GM12865 (cell line): ENCODE measurements around the gene PDXDC1.
"Not testable (repeated sequence)": the region's sequence is repeated elsewhere in the genome, so short reads cannot be mapped to it uniquely, and the experiment has no call there.

Experiments
- DNase-seq: peaks from one replicate; pipeline ENCODE4 v3.0.0; 2010; ENCODE audit warnings: low read depth
- H3K4me3 ChIP-seq: 2 replicates; pipeline ENCODE4 v1.5.1; 2011; ENCODE audit warnings: mild to moderate bottlenecking, low read depth, low read length, control low read depth
- TF ChIP-seq, protein P1 (sequence below): IDR thresholded peaks from 2 replicates; pipeline ENCODE4 v1.5.1; 2011; ENCODE audit warnings: low read length, control low read depth, low read depth, inconsistent platforms; ENCODE audit not compliant: insufficient read depth; ENCODE audit errors: missing control alignments

Gene PDXDC1

DNA sequence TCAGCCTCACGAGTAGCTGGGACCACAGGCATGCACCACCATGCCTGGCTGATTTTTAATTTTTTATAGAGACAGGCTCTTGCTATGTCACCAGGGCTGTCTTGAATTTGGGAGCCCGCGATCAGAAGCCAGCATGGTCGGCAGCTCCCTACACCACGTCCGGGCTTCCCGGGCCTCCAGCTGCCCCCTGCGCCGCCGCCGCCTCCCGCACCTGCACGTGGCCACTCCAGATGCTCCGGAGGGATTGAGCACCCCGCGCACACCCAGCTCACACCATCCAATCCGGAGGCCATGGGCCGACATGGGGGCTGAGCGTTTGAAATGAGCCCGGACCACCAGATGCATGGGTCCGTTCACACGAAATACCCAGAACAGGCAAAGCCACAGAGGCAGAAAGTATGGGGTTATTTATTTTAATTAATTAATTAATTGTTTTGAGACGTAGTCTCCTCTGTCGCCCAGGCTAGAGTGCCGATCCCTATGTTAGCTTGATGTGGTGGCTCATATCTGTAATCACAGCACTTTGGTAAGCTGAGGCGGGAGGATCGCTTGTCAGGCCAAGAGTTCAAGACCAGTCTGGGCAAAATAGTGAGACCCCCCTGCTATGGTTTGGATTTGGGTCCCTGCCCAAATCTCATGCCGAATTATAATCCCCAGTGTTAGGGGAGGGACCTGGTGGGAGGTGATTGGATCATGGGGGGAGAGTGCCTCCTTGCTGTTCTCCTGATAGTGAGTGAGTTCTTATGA lies 17.1 kb upstream of the PDXDC1 start:
- no peak for DNase-seq
- no peak overlapping the region for H3K4me3 ChIP-seq

DNA sequence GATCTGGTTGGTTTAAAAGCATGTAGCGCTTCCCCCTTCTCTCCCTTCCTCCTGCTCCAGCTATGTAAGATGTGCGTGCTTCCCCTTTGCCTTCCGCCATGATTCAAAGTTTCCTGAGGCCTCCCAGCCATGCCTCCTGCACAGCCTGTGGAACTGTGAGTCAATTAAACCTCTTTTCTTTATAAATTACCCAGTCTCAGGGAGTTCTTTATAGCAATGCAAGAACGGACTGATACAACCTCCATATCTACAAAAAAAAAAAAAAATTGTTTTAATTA lies 16.6 kb upstream of the PDXDC1 start:
- no peak overlapping the region for H3K4me3 ChIP-seq
- no peak for DNase-seq
- TF ChIP-seq, protein P1, sequence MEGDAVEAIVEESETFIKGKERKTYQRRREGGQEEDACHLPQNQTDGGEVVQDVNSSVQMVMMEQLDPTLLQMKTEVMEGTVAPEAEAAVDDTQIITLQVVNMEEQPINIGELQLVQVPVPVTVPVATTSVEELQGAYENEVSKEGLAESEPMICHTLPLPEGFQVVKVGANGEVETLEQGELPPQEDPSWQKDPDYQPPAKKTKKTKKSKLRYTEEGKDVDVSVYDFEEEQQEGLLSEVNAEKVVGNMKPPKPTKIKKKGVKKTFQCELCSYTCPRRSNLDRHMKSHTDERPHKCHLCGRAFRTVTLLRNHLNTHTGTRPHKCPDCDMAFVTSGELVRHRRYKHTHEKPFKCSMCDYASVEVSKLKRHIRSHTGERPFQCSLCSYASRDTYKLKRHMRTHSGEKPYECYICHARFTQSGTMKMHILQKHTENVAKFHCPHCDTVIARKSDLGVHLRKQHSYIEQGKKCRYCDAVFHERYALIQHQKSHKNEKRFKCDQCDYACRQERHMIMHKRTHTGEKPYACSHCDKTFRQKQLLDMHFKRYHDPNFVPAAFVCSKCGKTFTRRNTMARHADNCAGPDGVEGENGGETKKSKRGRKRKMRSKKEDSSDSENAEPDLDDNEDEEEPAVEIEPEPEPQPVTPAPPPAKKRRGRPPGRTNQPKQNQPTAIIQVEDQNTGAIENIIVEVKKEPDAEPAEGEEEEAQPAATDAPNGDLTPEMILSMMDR, result no peak

More for the DNA sequence above, 17.1 kb upstream of the PDXDC1 start:
- TF ChIP-seq, protein P1, result no peak

DNA sequence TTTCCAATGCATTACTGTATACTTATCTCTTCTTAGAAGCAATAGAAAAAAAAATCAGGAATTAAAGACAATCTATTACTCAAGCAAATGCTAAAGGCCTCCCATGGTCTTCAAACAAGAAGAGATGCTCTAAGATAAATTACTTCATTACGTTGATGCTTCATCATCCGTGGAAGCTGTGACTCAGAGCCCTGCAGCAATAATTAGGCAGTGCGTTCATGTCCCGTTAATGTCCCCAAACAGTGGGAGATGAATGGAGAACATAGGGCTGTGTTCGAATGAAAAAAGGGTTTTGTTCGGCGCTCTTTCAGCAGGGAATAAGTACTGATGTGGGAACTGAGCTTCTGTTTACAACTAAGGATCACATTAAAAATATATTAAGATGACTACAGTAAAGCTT lies 15.9 kb upstream of the PDXDC1 start:
- TF ChIP-seq, protein P1, result no peak
- no peak for DNase-seq
- no peak overlapping the region for H3K4me3 ChIP-seq

DNA sequence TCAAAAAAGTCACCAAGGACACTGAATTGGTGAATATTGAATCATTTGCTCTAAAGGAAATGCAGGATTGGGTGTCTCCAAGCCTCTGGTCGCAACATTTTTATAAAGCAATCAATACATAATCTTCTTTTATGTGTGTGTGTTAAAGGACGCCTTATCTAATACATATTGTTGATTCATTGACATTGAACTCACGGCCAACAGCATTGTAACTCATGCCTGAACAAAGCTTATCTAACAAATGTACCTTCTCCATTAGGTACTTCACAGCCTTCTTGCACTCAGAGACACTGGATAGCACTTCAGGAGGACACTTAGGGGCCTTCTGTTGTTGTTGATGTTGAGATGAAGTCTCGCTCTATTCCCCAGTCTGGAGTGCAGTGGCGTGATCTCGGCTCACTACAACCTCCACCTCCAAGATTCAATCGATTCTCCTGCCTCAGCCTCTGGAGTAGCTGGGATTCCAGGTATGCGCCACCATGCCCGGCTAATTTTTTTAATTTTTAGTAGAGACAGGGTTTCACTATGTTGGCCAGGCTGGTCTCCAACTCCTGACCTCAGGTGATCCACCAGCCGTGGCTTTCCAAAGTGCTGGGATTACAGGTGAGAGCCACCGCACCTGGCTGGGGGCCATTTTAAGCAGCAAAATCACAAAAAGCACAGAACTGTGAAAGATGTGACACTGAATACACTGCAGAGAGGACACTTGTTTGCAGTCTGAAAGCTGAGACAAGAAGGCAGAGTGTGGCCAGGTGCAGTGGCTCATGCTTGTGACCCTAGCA lies 13.2 kb upstream of the PDXDC1 start:
- TF ChIP-seq, protein P1, result no peak

DNA sequence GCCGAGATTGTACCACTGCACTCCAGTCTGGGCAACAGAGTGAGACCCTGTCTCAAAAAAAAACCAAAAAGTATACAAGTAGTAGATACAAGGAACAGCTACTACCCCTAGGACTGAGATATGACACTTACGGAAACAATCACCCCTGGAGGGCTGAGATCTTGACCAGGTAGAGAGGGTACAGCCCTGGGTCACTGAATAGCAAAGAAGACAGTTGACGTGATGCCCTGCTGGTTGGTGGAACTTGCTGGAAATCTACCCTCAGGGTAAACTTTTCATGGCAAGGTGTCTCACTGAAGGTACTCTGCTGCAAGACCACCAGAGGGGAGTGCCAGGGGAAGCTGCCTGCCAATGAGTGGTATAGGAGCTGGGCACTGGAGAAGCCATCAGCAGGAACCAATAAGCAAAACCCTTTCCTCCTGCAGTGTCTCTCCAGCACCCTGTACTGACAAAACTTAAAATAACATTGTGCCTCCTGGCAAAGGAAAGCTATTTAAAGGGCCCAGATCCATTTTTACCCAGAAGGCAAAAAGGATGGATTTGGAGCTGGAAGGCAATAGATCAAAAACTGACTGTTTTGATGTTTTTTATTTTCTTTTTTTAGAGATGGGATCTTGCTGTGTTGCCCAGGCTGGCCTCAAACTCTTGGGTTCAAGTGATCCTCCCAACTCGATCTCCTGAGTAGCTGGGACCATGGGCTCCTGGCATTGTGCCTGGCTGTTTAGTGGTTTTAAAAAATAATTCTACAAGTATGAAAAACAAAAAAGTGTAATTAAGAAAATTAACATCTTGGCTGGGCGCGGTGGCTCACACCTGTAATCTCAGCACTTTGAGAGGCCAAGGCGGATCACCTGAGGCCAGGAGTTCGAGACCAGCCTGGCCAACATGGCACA lies 11.3 kb upstream of the PDXDC1 start:
- TF ChIP-seq, protein P1, result no peak
- H3K4me3 ChIP-seq, result no peak overlapping the region
- no peak for DNase-seq

More for the DNA sequence above, 13.2 kb upstream of the PDXDC1 start:
- DNase-seq, result no peak
- H3K4me3 ChIP-seq, result no peak overlapping the region

DNA sequence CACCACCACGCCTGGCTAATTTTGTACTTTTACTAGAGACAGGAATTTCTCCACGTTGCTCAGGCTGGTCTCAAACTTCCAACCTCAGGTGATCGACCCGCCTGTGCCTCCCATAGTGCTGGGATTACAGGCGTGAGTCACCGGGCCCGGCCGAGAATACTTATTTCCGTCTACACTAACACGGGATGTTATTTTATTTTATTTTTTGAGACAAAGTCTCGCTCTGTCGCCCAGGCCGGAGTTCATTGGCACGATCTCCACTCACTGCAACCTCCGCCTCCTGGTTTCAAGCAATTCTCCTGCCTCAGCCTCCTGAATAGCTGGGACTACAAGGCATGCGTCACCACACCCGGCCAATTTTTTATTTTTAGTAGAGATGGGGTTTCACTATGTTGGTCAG lies 9.5 kb upstream of the PDXDC1 start:
- TF ChIP-seq, protein P1, result no peak
- H3K4me3 ChIP-seq, result no peak overlapping the region
- no peak for DNase-seq

DNA sequence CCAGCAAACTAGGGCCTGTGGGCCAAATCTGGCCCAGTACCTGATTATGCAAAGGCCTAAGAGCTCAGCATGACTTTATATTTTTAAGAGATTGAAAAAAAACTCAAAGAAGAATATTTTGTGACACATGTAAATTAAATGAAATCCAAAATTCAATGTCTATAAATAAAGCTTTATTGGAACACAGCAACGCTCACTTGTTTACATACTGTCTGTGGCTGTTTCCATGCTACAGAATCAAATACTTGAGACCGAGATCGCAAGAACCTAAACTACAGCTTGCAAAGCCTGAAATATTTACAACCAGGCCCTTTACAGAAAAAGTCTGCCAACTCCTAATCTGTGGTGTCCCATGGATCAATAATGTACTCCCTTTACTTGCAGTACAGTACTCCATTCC lies 5.0 kb upstream of the PDXDC1 start:
- not testable (repeated sequence) for DNase-seq, H3K4me3 ChIP-seq

DNA sequence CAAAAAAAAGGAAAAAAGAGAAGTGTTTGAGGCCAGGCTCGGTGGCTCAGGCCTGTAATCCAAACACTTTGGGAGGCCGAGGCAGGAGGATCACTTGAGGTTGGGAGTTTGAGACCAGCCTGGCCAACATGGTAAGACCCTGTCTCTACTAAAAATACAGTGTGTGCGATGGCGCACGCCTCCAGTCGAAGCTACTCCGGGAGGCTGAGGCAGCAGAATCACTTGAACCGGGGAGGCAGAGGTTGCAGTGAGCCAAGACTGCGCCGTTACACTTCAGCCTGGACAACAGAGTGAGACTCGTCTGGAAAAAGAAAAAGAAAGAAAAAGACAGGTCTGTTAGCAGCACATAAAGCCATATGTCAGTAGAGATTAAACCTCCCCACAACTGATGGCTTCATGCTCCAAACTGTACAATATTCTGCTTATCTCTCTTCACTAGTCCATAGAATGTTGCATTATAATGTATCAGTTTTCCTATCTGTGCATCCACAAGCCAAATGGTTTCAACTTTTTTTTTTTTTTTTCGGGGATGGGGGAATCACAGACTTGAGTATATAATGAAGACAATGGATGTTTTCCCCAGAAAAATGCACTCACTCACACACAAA lies 3.1 kb upstream of the PDXDC1 start:
- DNase-seq, result not testable (repeated sequence)

DNA sequence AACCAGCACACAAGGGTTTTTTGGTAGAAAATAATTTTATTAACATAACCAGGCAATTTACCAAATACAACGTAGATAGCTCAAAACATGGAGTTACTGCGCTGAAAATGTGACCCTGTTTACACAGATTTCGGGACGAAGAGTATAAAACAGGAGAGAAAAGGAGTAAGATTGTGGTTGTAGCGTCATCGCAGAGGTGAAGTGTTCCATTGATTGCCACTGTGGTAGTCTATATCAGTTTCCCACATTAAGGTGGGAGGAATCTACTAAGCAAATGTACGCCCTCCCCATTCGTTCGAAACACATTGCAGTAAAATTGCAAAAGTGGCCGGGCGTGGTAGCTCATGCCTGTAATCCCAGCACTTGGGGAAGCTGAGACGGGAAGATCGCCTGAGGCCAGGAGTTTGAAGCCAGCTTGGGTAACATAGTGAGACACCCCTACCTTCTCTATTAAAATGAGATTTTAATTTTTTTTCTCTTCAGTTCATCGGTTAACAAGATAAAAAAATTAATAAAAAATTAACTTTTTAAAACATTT lies 972 bp upstream of the PDXDC1 start:
- not testable (repeated sequence) for DNase-seq
- H3K4me3 ChIP-seq, result peak overlapping the region; percentile 82

More for the DNA sequence above, 3.1 kb upstream of the PDXDC1 start:
- H3K4me3 ChIP-seq, result not testable (repeated sequence)

DNA sequence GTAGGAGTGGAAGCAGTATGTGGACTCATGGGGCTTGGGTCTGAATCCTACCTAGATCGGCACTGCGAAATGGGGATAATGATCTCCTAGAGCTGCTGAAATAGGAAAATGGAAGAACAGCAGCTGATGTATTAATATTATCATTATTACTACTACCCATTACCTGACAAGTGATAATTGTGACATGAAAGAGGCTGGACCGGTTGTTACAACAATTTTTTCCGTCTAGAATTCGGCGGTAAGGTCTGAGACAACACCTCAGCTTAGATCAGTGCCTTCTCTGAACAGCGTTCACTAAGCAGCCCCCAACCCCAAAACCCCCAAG lies 533 bp upstream of the PDXDC1 start:
- not testable (repeated sequence) for DNase-seq
- peak overlapping the region; percentile 82 for H3K4me3 ChIP-seq
